Transverse colon (tissue), 4 donors: ENCODE data around the gene CIT. TPM values are rescaled to one million over a fixed set of nuclear protein-coding genes. Genes with fewer than 3 reads are reported as not detected.

Experiments
- DNase-seq: peaks from one replicate; pipeline ENCODE4 v3.0.0-alpha.2; 2019
- H3K27ac ChIP-seq, 4 donors: fragments of 200-600 bp; sonication (generic); 2 replicates each; pipeline ENCODE4 v1.5.1; 2016 to 2018; ENCODE audit warnings: inconsistent platforms in 4 of 4
- H3K27me3 ChIP-seq: fragments of 200-600 bp; sonication (generic); 2 replicates; pipeline ENCODE4 v1.5.1; 2017; ENCODE audit warnings: inconsistent platforms
- H3K36me3 ChIP-seq, 4 donors: fragments of 200-600 bp; sonication (generic); 2 replicates each; pipeline ENCODE4 v1.5.1; 2017 to 2019; ENCODE audit warnings: inconsistent platforms in 4 of 4
- H3K4me1 ChIP-seq, 4 donors: fragments of 200-600 bp; sonication (generic); 2 replicates each; pipeline ENCODE4 v1.5.1; 2017 to 2020; ENCODE audit warnings: inconsistent platforms in 4 of 4
- H3K4me3 ChIP-seq, 4 donors: fragments of 200-600 bp; sonication (generic); 1 replicate in 1 of 4; 2 replicates in 3 of 4; pipeline versions ENCODE4 v1.5.1 to v1.6.1; 2017 to 2019; ENCODE audit warnings: inconsistent platforms in 4 of 4
- H3K9me3 ChIP-seq, 2 donors: fragments of 200-600 bp; sonication (generic); 2 replicates each; pipeline ENCODE4 v1.5.1; 2017 to 2019; ENCODE audit warnings: inconsistent platforms in 2 of 2
- CTCF ChIP-seq, 5 experiments: fragments of 200-600 bp in 3 of 5; fragments of 450-650 bp in 2 of 5; sonication (generic) in 3 of 5; IDR thresholded peaks; 1 replicate in 2 of 5; 2 replicates in 3 of 5; pipeline ENCODE4 v1.5.1; 2016 to 2017; ENCODE audit warnings: antibody characterized with exemption in 5 of 5, inconsistent platforms in 3 of 5, mild to moderate bottlenecking in 2 of 5, moderate library complexity in 1 of 5
- EP300 ChIP-seq: sonication (generic); formaldehyde crosslinking; IDR thresholded peaks from one replicate; pipeline ENCODE4 v1.6.1; 2017; ENCODE audit warnings: antibody characterized with exemption, low read depth
- POLR2A ChIP-seq: fragments of 450-650 bp; IDR thresholded peaks from one replicate; pipeline ENCODE4 v1.6.1; 2016; ENCODE audit warnings: antibody characterized with exemption, mild to moderate bottlenecking, moderate library complexity
- POLR2AphosphoS5 ChIP-seq, 3 donors: sonication (generic); formaldehyde crosslinking; IDR thresholded peaks; one replicate each; pipeline ENCODE4 v1.6.1; 2016; ENCODE audit warnings: antibody characterized with exemption in 3 of 3
- WGBS, 2 donors: methylation state at CpG; one replicate each; pipeline ENCODE4 v1.1.5; 2018; ENCODE audit warnings: low coverage in 1 of 2; 5-methylcytosine and 5-hydroxymethylcytosine counted together
- in situ Hi-C, 4 donors: fragments of 200-750 bp; cut with MboI; loops; one replicate each; pipeline versions ENCODE4 v1.15.0 to v1.15.1; 2017; ENCODE audit warnings: low sequenced_read_pairs in 3 of 4, low pct_ligation_motif_present in 1 of 4, low pct_unique_long_range_greater_than_20kb in 1 of 4
- intact Hi-C: fragments of 100-400 bp; cut with DNase I; formaldehyde crosslinking; loops from one replicate; pipeline ENCODE4 v1.15.1; 2023; ENCODE audit warnings: low total_unique reads
- total RNA-seq, 4 donors: library from RNA; depleted of rRNA; stranded (reverse); fragments of >200 nt; gene quantifications; one replicate each; pipeline ENCODE4 v1.1.0, GENCODE V29; 2016

CIT gene
- total RNA-seq, 4 donors from 2014 or later = 1.1 to 51.1 (median 7.1) TPM

GRCh38 chr12:119718141-119718540 is 159.0 kb downstream of the CIT start:
- no peak for TF ChIP-seq EP300
- Histone ChIP-seq H3K27ac (no peak overlapping the region), H3K4me3 (no peak overlapping the region), H3K4me1 (peaks cover 0 to 11% (median 7%) of the 10 kb centered on the region in 4 donors), H3K27me3 (no peaks in the 10 kb centered on the region), H3K9me3 (no peaks in the 10 kb centered on the region), H3K36me3 (no peaks in the 10 kb centered on the region)
- no peak for DNase-seq
- in situ Hi-C loops = no loop called here
- WGBS, 2 donors = 91 to 96% methylated on average over 4 to 17 of the region's 17 CpGs
- intact Hi-C loops = no loop called here

DNA sequence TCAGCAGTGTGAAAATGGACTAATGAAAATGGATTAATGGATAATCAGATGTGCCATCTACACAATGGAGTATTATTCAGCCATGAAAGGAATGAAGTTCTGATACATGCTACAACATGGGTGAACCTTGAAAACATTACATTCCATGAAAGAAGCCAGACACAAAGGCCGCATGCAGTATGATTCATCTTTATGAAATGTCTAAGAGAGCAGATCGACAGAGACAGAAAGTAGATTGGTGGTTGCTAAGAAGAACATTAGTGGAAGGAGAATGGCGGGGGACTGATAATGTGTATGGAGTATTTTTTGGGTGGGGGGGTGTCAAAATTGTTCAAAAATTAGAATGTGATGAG is 161.9 kb downstream of the CIT start:
- TF ChIP-seq EP300 (no peak), POLR2A (no peak), CTCF (IDR thresholded peaks at IDR 0.05) (no peak), POLR2AphosphoS5 (IDR thresholded peaks at IDR 0.05) (no peak)
- Histone ChIP-seq H3K36me3 (no peaks in the 10 kb centered on the region), H3K27ac (no peak overlapping the region), H3K9me3 (no peaks in the 10 kb centered on the region), H3K4me1 (peaks cover 0 to 11% (median 7%) of the 10 kb centered on the region in 4 donors), H3K4me3 (no peak overlapping the region), H3K27me3 (no peaks in the 10 kb centered on the region)
- DNase-seq = no peak
- 94% methylated on average over 3 of the region's 3 CpGs for WGBS, 2 donors
- intact Hi-C loops = no loop called here
- in situ Hi-C loops = no loop called here

GRCh38 chr12:119714614-119715267 is 162.4 kb downstream of the CIT start:
- Histone ChIP-seq H3K27me3 (no peaks in the 10 kb centered on the region), H3K27ac (no peak overlapping the region), H3K9me3 (no peaks in the 10 kb centered on the region), H3K36me3 (no peaks in the 10 kb centered on the region), H3K4me3 (no peak overlapping the region), H3K4me1 (peaks cover 0 to 11% (median 7%) of the 10 kb centered on the region in 4 donors)
- no peak for TF ChIP-seq EP300
- TF ChIP-seq POLR2A = no peak
- TF ChIP-seq CTCF (IDR thresholded peaks at IDR 0.05) = no peak
- TF ChIP-seq POLR2AphosphoS5 (IDR thresholded peaks at IDR 0.05) = no peak
- in situ Hi-C loops (no loop called here), intact Hi-C loops (no loop called here)
- 98 to 100% methylated on average over 2 to 4 of the region's 4 CpGs for WGBS, 2 donors
- no peak for DNase-seq

DNA sequence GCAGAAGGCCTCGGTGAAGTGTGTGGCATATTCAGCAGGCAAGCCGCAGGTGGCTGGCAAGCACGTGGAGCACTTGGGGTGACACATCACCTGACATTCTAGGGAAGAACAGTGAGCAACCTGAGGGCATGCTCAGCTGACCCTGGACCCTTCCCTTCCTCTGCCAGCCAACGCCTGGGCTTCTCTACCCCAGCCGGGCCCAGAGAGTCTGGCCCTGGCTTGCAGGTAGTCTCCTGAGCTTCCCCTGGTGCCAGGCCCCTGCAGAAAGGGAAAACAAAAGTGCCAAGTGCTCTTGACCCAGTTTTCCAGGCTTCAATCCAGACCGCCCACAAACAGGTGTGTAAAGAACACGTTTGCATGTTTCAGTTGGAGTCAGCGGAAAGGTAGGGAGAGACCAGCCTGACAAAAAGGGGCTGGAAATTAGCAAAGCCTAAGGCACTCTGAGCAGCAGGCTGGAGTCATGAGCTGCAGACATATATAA is 163.5 kb downstream of the CIT start:
- intact Hi-C loops (no loop called here), in situ Hi-C loops (no loop called here)
- H3K27ac ChIP-seq = no peak overlapping the region

More for the DNA sequence above, 163.5 kb downstream of the CIT start:
- WGBS, 2 donors = 94% methylated on average over 8 of the region's 8 CpGs; no CpG with 5 or more reads in 1 of the 2 donors
- no peaks in the 10 kb centered on the region for H3K9me3 ChIP-seq
- H3K36me3 ChIP-seq = no peaks in the 10 kb centered on the region
- no peaks in the 10 kb centered on the region for H3K27me3 ChIP-seq
- no peak overlapping the region for H3K4me3 ChIP-seq
- TF ChIP-seq CTCF (IDR thresholded peaks at IDR 0.05) = no peak
- no peak for TF ChIP-seq EP300
- no peak for TF ChIP-seq POLR2A
- no peak for TF ChIP-seq POLR2AphosphoS5 (IDR thresholded peaks at IDR 0.05)
- H3K4me1 ChIP-seq = peaks cover 0 to 11% (median 7%) of the 10 kb centered on the region in 4 donors
- no peak for DNase-seq
